Heart left ventricle (tissue), 16 donors: ENCODE data around the gene WBP1. TPM values are rescaled to one million over a fixed set of nuclear protein-coding genes. Genes with fewer than 3 reads are reported as not detected.

ENCODE experiments used
- ATAC-seq, 4 donors: fragments of 200-7000 bp; cut with Tn5 transposase; one replicate each; pipeline ENCODE4 v1.9.1; 2020 to 2022; ENCODE audit warnings: moderate library complexity in 4 of 4, mild to moderate bottlenecking in 3 of 4, moderate number of reproducible peaks in 1 of 4
- DNase-seq, 5 donors: peaks; one replicate each; pipeline ENCODE4 v3.0.0-alpha.2; 2020
- H3K27ac ChIP-seq, 12 donors: fragments of 200-600 bp; sonication (generic) in 4 of 12; one replicate each; pipeline versions ENCODE4 v1.5.0 to v1.8.0; 2016 to 2022; ENCODE audit warnings: mild to moderate bottlenecking in 2 of 12
- H3K27me3 ChIP-seq, 9 donors: fragments of 200-600 bp; sonication (generic) in 2 of 9; one replicate each; pipeline versions ENCODE4 v1.5.1 to v1.8.0; 2016 to 2022; ENCODE audit warnings: mild to moderate bottlenecking in 3 of 9
- H3K36me3 ChIP-seq, 9 donors: fragments of 200-600 bp; sonication (generic) in 2 of 9; one replicate each; pipeline versions ENCODE4 v1.5.0 to v1.8.0; 2018 to 2022; ENCODE audit warnings: mild to moderate bottlenecking in 2 of 9
- H3K4me1 ChIP-seq, 12 donors: fragments of 200-600 bp; sonication (generic) in 4 of 12; one replicate each; pipeline versions ENCODE4 v1.5.0 to v1.8.0; 2016 to 2022; ENCODE audit warnings: mild to moderate bottlenecking in 3 of 12
- H3K4me3 ChIP-seq, 12 donors: fragments of 200-600 bp; sonication (generic) in 4 of 12; one replicate each; pipeline versions ENCODE4 v1.5.0 to v1.8.0; 2017 to 2022; ENCODE audit warnings: mild to moderate bottlenecking in 9 of 12, moderate library complexity in 4 of 12
- H3K9me3 ChIP-seq, 12 donors: fragments of 200-600 bp; sonication (generic) in 4 of 12; one replicate each; pipeline versions ENCODE4 v1.5.0 to v1.8.0; 2016 to 2022; ENCODE audit warnings: mild to moderate bottlenecking in 1 of 12
- POLR2A ChIP-seq, 2 donors: fragments of 450-650 bp; IDR thresholded peaks; one replicate each; pipeline ENCODE4 v1.6.1; 2017; ENCODE audit warnings: antibody characterized with exemption in 2 of 2, mild to moderate bottlenecking in 2 of 2, moderate library complexity in 2 of 2
- WGBS, 4 donors: extraction: QIAGEN DNeasy Blood & Tissue Kit in 2 of 4; methylation state at CpG; one replicate each; pipeline versions ENCODE4 v1.1.5 to v1.1.7; 2013 to 2018; 5-methylcytosine and 5-hydroxymethylcytosine counted together
- intact Hi-C, 10 donors: fragments of 100-400 bp; cut with DNase I; formaldehyde crosslinking; loops; one replicate each; pipeline versions ENCODE4 v1.11.1 to v1.14.2; 2022
- polyA plus RNA-seq, 2 donors: library from polyadenylated mRNA; stranded (reverse); fragments of 200-250 nt; gene quantifications; one replicate each; pipeline ENCODE4 v1.2.3, GENCODE V29; 2013
- total RNA-seq, 9 donors: library from RNA; depleted of rRNA in 2 of 9; stranded (reverse); fragments of >200 nt in 2 of 9; fragmentation: NEBNext Ultra II Directional in 3 of 9; extraction: Animal tissue kit (Norgen Biotek cat#: 25700) in 3 of 9; gene quantifications; one replicate each; pipeline versions ENCODE4 v1.1.0 to v1.2.4, GENCODE V29; 2016 to 2023
- TF ChIP-seq, protein P1 (sequence below), 12 donors: fragments of 200-600 bp; sonication (generic) in 4 of 12; IDR thresholded peaks; one replicate each; pipeline versions ENCODE4 v1.5.0 to v1.8.0; 2018 to 2022; ENCODE audit warnings: antibody characterized with exemption in 12 of 12, mild to moderate bottlenecking in 5 of 12
- donor health status: ischemic (EF 13 %, LVEDD 7.1; RV severe dilation, severe dysfunction).
- donor health status: healthy with polysubstance abuse.
- donor health status: DM: no; HTN: yes; CAD: no.
- donor health status: DM: no; HTN: no; CAD: no.
- donor health status: ischemic (EF 25% LVEDD 6.9; RV normal size, moderate dysfunction).
- donor health status: ischemic (EF 25% LVEDD 5.7; RV mildly dilated, moderate dysfunction).
- donor health status: healthy.
- donor health status: DM: yes; HTN: yes; CAD: no.
- donor health status: ischemic (EF 35%, LVEDD 5.7; RV mildly dilated, moderate dysfunction).
- donor health status: nonischemic (EF 11% LVEDD 7.7; RV severe dilation, severe dysfunction).
- donor health status: DM: yes; HTN: yes; CAD: no.
- donor health status: PGD.
- donor health status: ischemic (EF 29% LVEDD 5.4; RV normal size, mild dysfunction).
- donor health status: nonischemic (EF 23%, LVEDD 6.1; RV moderate dilation, normal function).

Gene WBP1
- total and polyA plus RNA-seq, 11 donors, result 29.0 to 58.4 (median 42.4) TPM

DNA sequence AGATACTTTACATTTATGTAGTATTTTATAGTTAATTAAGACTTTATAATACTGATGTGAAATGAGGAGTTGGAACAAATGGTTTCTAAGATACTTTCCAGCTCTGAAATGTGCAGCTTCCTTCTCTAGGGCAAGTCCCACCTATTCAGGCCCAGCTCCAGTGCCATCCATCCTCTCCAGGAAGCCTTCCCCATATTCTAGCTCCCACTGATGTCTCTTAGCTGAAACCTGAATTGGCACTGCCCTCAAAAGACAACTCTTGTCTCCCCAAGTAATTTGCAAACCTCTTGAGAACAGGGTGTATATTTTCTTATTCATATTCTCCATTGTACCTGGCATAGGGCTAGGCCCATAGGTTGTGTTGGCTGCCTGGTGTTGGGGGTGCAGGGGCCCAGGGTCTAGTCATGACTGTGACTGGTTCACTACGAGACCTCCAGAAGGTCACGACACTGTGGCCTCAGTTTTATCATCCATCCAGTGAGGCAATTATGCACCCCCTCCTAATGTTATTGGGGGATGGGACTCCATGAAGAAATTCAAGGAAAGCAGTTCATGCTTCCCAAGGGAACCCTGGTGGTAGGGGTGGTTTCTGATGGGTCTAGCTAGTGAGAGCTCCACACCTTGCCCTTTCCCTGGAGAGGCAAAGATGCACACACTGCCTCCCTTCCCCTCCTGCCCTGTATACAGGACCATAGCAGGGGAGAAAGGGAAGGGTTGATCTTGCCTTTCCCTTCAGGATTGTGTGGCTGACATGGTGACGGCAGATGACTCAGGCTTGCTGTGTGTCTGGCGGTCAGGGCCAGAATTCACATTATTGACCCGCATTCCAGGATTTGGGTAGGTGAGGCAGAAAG, 33.9 kb upstream of the WBP1 start:
- Histone ChIP-seq H3K9me3 (no peaks in the 10 kb centered on the region), H3K27ac (no peak overlapping the region), H3K4me3 (no peak overlapping the region), H3K27me3 (no peaks in the 10 kb centered on the region), H3K36me3 (peaks cover 0 to 47% (median 38%) of the 10 kb centered on the region in 9 donors), H3K4me1 (peaks cover 0 to 22% (median 8%) of the 10 kb centered on the region in 12 donors)
- ATAC-seq (no peak), DNase-seq (no peak)
- TF ChIP-seq, protein P1, sequence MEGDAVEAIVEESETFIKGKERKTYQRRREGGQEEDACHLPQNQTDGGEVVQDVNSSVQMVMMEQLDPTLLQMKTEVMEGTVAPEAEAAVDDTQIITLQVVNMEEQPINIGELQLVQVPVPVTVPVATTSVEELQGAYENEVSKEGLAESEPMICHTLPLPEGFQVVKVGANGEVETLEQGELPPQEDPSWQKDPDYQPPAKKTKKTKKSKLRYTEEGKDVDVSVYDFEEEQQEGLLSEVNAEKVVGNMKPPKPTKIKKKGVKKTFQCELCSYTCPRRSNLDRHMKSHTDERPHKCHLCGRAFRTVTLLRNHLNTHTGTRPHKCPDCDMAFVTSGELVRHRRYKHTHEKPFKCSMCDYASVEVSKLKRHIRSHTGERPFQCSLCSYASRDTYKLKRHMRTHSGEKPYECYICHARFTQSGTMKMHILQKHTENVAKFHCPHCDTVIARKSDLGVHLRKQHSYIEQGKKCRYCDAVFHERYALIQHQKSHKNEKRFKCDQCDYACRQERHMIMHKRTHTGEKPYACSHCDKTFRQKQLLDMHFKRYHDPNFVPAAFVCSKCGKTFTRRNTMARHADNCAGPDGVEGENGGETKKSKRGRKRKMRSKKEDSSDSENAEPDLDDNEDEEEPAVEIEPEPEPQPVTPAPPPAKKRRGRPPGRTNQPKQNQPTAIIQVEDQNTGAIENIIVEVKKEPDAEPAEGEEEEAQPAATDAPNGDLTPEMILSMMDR (IDR thresholded peaks at IDR 0.05), result no peak
- TF ChIP-seq POLR2A (IDR thresholded peaks at IDR 0.05), result no peak
- 78 to 83% (median 80%) methylated on average over 5 of the region's 5 CpGs for WGBS, 4 donors
- intact Hi-C loops, result no loop called here

DNA sequence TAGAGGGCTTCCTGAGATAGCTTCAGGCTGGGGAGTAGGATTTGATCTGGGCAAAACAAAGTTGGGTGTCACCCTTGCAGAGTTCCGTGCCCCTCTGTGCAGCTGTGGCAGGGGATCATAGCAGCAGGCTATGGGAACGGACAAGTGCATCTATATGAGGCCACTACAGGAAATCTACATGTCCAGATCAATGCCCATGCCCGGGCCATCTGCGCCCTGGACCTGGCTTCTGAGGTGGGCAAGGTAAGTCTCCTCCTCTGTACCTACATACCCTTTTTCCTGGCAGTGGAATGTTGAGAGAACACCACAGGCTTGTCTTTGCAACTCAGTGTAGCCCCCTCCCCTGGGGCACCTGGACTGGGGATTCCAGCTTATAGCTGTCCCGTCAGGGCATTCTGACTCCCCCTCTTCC, 33.2 kb upstream of the WBP1 start:
- Histone ChIP-seq H3K27me3 (no peaks in the 10 kb centered on the region), H3K36me3 (peaks cover 0 to 53% (median 44%) of the 10 kb centered on the region in 9 donors), H3K4me3 (no peak overlapping the region), H3K27ac (no peak overlapping the region), H3K9me3 (no peaks in the 10 kb centered on the region), H3K4me1 (peaks cover 0 to 19% (median 8%) of the 10 kb centered on the region in 12 donors)
- 78 to 86% (median 82%) methylated on average over 5 of the region's 5 CpGs for WGBS, 4 donors
- DNase-seq (no peak), ATAC-seq (no peak)
- intact Hi-C loops, result no loop called here
- TF ChIP-seq, protein P1 (IDR thresholded peaks at IDR 0.05), result no peak
- TF ChIP-seq POLR2A (IDR thresholded peaks at IDR 0.05), result no peak

DNA sequence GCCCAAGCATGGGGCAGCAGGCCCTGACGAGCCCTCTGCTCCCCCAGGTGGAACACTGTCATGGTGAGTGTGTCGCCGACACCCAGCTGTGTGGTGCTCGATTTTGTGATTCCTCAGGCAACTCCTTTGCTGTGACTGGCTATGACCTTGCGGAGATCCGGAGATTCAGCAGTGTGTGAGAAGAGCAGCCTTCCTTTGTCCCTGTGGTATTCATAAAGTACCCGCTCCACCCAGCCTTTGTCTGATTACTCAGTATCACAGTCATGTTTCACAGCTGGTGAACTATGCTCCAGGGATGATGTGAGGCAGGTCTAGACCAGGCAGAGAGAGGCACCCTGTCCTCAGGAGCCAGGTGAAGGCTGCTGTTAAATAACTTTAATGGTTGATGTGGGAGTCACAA, 32.7 kb upstream of the WBP1 start:
- no peak for TF ChIP-seq POLR2A (IDR thresholded peaks at IDR 0.05)
- TF ChIP-seq, protein P1 (IDR thresholded peaks at IDR 0.05), result no peak
- Histone ChIP-seq H3K4me1 (peaks cover 0 to 17% (median 8%) of the 10 kb centered on the region in 12 donors), H3K27me3 (no peaks in the 10 kb centered on the region), H3K36me3 (peaks cover 0 to 59% (median 48%) of the 10 kb centered on the region in 9 donors), H3K4me3 (no peak overlapping the region), H3K27ac (no peak overlapping the region), H3K9me3 (no peaks in the 10 kb centered on the region)
- DNase-seq (no peak), ATAC-seq (no peak)
- intact Hi-C loops, result no loop called here
- WGBS, 4 donors, result 81 to 83% (median 82%) methylated on average over 7 of the region's 7 CpGs

DNA sequence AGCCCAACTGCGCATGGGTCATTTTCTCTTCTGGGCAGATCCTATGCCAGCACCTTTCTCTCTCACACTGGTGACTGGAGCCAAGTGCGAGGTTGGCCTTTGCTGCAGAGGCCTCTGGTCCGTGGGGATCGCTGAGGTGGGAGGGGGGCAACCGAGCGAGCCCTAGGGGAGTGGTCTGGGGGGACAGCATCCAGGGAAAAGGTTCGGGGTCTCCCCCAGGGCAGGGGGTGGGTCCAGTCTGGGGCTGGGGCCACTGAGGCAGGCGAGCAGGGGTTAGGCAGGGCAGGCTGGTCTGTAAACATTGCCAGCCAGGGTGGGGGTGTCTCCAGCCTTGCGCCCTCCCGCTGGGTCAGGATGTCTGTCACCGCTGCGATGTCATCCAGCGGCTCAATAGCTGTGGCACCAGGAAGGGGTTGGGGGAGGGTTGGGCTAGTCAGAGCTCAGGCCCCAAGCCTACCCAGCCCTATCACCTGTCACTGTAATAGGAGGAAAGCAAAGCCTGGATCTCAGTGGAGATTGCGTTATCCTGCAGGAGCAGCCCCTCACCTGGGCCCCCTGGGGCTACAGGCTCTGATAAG, 32.0 kb upstream of the WBP1 start:
- peaks cover 0 to 10% (median 5%) of the 10 kb centered on the region in 12 donors for H3K4me1 ChIP-seq
- H3K36me3 ChIP-seq, result peaks cover 0 to 66% (median 55%) of the 10 kb centered on the region in 9 donors
- no peak for ATAC-seq
- TF ChIP-seq, protein P1 (IDR thresholded peaks at IDR 0.05), result no peak
- TF ChIP-seq POLR2A (IDR thresholded peaks at IDR 0.05), result no peak
- H3K27ac ChIP-seq, result no peak overlapping the region
- DNase-seq, result no peak
- H3K9me3 ChIP-seq, result no peaks in the 10 kb centered on the region
- 78 to 84% (median 82%) methylated on average over 11 to 14 of the region's 14 CpGs for WGBS, 4 donors
- no peaks in the 10 kb centered on the region for H3K27me3 ChIP-seq
- intact Hi-C loops, result no loop called here
- no peak overlapping the region for H3K4me3 ChIP-seq
